ENCODE measurements around the gene CLEC16A.

CLEC16A gene

DNA sequence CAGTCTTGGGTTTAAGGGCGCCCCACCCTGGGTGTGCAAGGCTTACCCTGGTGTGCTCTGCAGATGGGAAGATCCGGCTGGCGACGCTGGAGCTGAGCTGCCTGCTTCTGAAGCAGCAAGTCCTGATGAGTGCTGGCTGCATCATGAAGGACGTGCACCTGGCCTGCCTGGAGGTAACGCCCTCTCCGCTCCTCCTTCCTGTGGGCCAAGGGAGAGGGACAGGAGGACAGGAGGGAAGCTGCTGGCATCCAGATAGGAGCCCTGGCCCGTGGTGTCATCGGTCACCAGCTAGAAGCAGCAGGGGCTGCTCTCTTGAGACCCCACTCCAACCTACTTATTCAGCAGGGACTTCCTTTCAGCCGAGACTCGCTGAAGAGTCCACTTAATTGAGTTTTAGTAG is 97.8 kb downstream of the CLEC16A start:
- in situ Hi-C loops (cut with HindIII; ENCODE audit: low pct_ligation_motif_present, low pct_unique_long_range_greater_than_20kb, low sequenced_read_pairs), result no loop called here
- DNase-seq, result no peak

- DNase-seq, result no peak
- in situ Hi-C loops (cut with HindIII; ENCODE audit: low pct_ligation_motif_present, low pct_unique_long_range_greater_than_20kb, low sequenced_read_pairs), result no loop called here
These were observed 101.1 kb downstream of the CLEC16A start for GRCh38 chr16:11045441-11045840.

DNA sequence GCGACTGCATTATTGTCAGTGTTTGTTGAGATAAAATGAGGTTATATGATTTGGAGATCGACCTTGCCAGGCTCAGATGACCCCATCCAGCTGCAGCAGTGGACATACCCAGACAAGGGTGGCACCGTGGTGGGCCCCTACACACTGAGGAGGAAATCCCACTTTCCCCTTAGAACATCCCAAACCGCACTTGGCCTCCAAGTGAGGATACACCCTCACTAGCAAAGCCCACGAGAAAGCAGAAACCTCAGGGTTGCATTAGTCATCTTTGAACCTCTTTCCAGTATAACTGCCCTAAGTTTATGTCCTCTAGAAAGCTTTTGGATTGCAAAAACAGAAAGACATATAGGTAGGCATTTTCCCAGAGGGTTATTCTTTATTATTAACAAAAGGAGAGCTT is 101.5 kb downstream of the CLEC16A start:
- in situ Hi-C loops (cut with HindIII; ENCODE audit: low pct_ligation_motif_present, low pct_unique_long_range_greater_than_20kb, low sequenced_read_pairs), result no loop called here
- no peak for DNase-seq

GRCh38 chr16:11046382-11046931 is 102.1 kb downstream of the CLEC16A start:
- no peak for DNase-seq

DNA sequence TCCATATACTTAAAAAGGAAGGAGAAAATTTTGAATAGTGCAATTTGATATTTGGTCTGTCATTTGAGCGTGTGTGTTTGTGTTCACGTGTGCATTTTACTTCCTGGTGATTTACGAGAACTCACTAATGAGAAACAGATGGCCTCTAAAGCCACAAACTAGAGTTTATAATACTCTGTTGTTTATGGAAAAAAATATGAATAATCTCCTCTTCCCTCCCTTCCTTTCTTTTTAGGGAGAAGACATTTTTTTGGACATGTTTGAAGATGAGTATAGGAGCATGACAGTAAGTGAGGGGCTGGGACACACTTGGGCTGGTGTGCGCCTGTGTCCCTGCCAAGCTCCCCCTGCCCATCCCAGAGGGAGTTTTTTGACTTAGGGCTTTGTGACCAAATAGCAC is 102.7 kb downstream of the CLEC16A start:
- in situ Hi-C loops (cut with HindIII; ENCODE audit: low pct_ligation_motif_present, low pct_unique_long_range_greater_than_20kb, low sequenced_read_pairs), result no loop called here
- DNase-seq, result no peak

More at GRCh38 chr16:11046382-11046931, 102.1 kb downstream of the CLEC16A start:
- in situ Hi-C loops (cut with HindIII; ENCODE audit: low pct_ligation_motif_present, low pct_unique_long_range_greater_than_20kb, low sequenced_read_pairs), result no loop called here

DNA sequence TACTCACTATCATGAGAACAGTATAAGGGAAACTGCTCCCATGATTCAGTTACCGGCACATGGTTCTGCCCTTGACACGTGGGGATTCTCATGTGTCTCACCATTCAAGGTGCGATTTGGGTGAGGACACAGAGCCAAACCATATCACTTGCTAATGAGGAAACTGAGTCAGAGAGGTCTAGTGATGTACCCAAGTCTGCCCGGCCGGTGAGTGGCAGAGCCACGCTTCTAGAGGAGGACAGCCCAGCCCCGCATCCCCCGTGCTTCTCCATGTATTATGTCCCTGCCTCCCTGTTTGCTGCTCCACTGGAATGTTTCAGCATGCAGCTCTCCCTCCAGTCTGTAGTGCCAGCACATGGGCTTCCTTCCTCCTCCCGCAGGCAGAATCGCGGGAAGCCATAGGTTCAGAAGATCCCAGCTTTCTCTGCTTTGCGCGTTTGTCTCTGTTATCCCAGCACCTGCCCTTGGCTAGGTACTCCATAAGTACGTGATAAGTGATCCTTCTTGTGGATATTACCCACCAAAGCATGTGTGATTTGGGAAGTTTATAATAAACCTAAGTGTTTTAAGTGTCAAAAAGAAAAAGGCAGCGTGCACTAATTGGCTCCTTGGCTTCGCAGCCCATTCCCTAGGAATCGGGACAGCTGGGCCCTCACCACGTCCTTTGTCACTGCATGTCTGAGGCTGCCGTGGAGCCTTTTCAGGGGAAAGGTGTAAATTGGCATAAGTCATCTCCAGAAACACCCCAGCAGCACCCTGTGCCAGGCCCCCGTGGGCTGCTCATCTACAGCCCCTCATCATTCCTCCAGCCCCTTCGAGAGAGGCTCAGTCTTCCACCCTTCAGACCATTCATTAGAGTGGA is 103.8 kb downstream of the CLEC16A start:
- in situ Hi-C loops (cut with HindIII; ENCODE audit: low pct_ligation_motif_present, low pct_unique_long_range_greater_than_20kb, low sequenced_read_pairs), result no loop called here
- no peak for DNase-seq

- in situ Hi-C loops (cut with HindIII; ENCODE audit: low pct_ligation_motif_present, low pct_unique_long_range_greater_than_20kb, low sequenced_read_pairs), result no loop called here
- DNase-seq, result no peak
These were observed 105.2 kb downstream of the CLEC16A start for GRCh38 chr16:11049396-11050059.

GRCh38 chr16:11050536-11050935 is 106.2 kb downstream of the CLEC16A start:
- in situ Hi-C loops (cut with HindIII; ENCODE audit: low pct_ligation_motif_present, low pct_unique_long_range_greater_than_20kb, low sequenced_read_pairs), result no loop called here

GRCh38 chr16:11050944-11051343 is 106.6 kb downstream of the CLEC16A start:
- in situ Hi-C loops (cut with HindIII; ENCODE audit: low pct_ligation_motif_present, low pct_unique_long_range_greater_than_20kb, low sequenced_read_pairs), result no loop called here
- DNase-seq, result no peak

More at GRCh38 chr16:11050536-11050935, 106.2 kb downstream of the CLEC16A start:
- DNase-seq, result no peak

GRCh38 chr16:11051430-11051829 is 107.1 kb downstream of the CLEC16A start:
- DNase-seq, result no peak
- in situ Hi-C loops (cut with HindIII; ENCODE audit: low pct_ligation_motif_present, low pct_unique_long_range_greater_than_20kb, low sequenced_read_pairs), result no loop called here

- in situ Hi-C loops (cut with HindIII; ENCODE audit: low pct_ligation_motif_present, low pct_unique_long_range_greater_than_20kb, low sequenced_read_pairs), result no loop called here
- no peak for DNase-seq
These were observed 107.8 kb downstream of the CLEC16A start for GRCh38 chr16:11051879-11052808.

- no peak for DNase-seq
- in situ Hi-C loops (cut with HindIII; ENCODE audit: low pct_ligation_motif_present, low pct_unique_long_range_greater_than_20kb, low sequenced_read_pairs), result no loop called here
These were observed 109.6 kb downstream of the CLEC16A start for GRCh38 chr16:11053916-11054460.

DNA sequence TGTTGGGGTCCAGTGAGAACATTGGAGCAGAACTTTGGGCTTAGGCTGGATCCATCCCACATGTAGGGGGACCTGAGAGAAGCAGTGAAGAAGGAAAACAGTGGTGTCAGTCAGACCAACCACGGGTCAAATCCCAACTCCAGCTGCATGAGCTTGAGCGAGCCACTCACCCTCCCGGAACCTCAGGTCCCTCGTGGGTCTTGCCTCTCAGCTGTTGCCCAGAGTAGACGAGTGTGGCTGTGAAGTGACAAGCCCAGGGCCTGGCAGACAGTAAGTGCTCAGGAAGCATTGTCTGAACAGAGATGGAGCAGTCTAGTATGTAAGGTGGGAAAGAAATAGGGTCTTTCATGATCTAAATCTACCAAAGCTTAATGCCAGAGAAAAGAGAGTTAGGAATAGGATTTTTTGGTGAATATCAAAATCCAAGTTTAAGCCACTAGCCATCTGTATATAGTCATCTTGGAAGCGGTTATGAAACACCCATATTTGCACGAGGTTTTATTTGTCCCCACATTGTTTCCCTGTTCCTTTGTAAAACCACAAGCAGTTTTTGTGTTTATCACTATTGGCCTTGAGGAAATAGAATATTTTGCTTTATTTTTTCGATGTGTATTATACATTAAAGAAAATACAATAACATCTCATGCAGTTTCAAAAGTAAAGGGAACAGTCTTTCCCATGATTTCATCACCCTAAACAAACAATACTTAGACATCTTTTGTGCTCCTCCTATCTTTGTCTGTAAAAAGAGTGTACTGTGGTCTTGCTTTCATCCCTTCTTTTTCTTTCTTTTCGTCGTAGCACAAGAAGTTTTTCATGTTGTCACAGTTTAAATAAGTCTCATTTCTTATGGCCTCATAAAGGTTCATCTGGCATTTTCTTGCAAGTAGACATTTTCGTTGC is 112.0 kb downstream of the CLEC16A start:
- in situ Hi-C loops (cut with HindIII; ENCODE audit: low pct_ligation_motif_present, low pct_unique_long_range_greater_than_20kb, low sequenced_read_pairs), result no loop called here
- DNase-seq, result no peak

- no peak for DNase-seq
- in situ Hi-C loops (cut with HindIII; ENCODE audit: low pct_ligation_motif_present, low pct_unique_long_range_greater_than_20kb, low sequenced_read_pairs), result no loop called here
These were observed 112.8 kb downstream of the CLEC16A start for GRCh38 chr16:11056993-11057649.

DNA sequence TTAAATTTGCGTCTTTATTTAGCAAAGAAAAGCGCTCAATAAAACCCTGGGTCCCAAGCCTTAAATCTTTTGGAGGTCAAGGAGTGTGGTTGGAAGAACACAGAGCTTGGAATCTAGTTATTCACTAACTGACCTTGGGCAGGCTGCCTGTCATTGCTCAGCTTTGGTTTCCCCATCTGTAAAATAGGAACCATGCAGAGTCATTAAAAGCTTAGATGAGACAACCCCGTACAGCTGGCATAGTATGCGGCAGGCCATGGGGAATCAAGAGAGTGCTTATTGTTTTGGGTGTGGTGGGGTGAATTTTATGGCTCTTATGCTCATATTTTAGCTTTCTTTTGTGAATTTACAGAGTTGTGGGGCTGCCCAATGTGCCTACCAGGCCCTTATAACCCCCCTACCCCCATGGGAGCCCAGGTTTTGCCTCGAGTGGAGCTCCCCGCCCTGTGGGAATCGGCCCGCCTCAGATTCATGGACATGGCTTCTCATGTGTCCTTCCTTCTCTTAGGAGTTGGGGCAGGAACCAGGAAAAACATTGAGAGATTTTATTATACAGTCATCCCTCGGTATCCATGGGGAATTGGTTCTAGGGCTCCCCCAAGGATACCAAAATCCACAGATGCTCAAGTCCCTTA is 113.5 kb downstream of the CLEC16A start:
- no peak for DNase-seq
- in situ Hi-C loops (cut with HindIII; ENCODE audit: low pct_ligation_motif_present, low pct_unique_long_range_greater_than_20kb, low sequenced_read_pairs), result no loop called here

- DNase-seq, result no peak
- in situ Hi-C loops (cut with HindIII; ENCODE audit: low pct_ligation_motif_present, low pct_unique_long_range_greater_than_20kb, low sequenced_read_pairs), result no loop called here
These were observed 114.5 kb downstream of the CLEC16A start for GRCh38 chr16:11058832-11059231.

- in situ Hi-C loops (cut with HindIII; ENCODE audit: low pct_ligation_motif_present, low pct_unique_long_range_greater_than_20kb, low sequenced_read_pairs), result no loop called here
- DNase-seq, result no peak
These were observed 115.2 kb downstream of the CLEC16A start for GRCh38 chr16:11059588-11059987.

Measured in ACHN (cell line).